ENCODE data around the gene AP4M1. TPM values are rescaled to one million over a fixed set of nuclear protein-coding genes. Genes with fewer than 3 reads are reported as not detected.

AP4M1 gene
- total RNA-seq, 2 donors from 2014 or later = 18.0 to 27.2 TPM

DNA sequence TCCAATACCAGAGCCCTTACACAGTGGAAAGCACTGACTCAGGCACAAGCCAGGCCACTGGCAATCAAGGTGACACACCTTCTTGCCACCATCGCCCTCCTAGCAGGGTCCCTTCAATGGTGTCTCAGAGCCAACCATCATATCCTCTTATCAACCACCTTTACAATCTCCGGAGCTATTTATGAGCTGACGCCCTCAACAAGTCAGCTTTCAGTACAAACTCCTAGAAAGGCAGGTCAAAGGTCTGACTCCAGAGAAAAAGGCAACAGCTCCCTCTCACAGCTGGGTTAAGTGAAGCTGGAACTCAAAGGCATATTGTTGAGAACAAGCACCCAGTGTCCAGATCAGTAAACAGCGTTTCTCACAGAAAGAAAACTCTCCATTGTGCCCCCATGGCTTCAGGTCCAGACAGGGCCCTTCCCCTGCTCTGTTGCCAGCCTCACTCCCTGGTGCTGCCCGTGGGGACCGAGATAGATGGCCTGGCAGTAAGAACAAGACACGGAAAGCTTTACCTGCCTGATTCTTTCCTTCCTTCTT is 22.4 kb upstream of the AP4M1 start:
- Histone ChIP-seq H3K4me1 (replicated peaks) (peaks cover 10% of the 10 kb centered on the region), H3K4me3 (no peak overlapping the region), H3K9me3 (no peaks in the 10 kb centered on the region), H3K27ac (no peak overlapping the region), H3K36me3 (peaks cover 2 to 14% of the 10 kb centered on the region in 2 donors), H3K27me3 (replicated peaks; ENCODE audit: insufficient read depth) (no peaks in the 10 kb centered on the region)
- intact Hi-C loops (cut with DNase I) = no loop called here
- no peak for DNase-seq (ENCODE audit: low spot score)
- WGBS = 58% methylated on average over 7 of the region's 7 CpGs
- TF ChIP-seq POLR2A (IDR thresholded peaks at IDR 0.05) (no peak), POLR2AphosphoS5 (IDR thresholded peaks at IDR 0.05) (no peak)
- TF ChIP-seq, protein P1, sequence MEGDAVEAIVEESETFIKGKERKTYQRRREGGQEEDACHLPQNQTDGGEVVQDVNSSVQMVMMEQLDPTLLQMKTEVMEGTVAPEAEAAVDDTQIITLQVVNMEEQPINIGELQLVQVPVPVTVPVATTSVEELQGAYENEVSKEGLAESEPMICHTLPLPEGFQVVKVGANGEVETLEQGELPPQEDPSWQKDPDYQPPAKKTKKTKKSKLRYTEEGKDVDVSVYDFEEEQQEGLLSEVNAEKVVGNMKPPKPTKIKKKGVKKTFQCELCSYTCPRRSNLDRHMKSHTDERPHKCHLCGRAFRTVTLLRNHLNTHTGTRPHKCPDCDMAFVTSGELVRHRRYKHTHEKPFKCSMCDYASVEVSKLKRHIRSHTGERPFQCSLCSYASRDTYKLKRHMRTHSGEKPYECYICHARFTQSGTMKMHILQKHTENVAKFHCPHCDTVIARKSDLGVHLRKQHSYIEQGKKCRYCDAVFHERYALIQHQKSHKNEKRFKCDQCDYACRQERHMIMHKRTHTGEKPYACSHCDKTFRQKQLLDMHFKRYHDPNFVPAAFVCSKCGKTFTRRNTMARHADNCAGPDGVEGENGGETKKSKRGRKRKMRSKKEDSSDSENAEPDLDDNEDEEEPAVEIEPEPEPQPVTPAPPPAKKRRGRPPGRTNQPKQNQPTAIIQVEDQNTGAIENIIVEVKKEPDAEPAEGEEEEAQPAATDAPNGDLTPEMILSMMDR (IDR thresholded peaks at IDR 0.05) = no peak

DNA sequence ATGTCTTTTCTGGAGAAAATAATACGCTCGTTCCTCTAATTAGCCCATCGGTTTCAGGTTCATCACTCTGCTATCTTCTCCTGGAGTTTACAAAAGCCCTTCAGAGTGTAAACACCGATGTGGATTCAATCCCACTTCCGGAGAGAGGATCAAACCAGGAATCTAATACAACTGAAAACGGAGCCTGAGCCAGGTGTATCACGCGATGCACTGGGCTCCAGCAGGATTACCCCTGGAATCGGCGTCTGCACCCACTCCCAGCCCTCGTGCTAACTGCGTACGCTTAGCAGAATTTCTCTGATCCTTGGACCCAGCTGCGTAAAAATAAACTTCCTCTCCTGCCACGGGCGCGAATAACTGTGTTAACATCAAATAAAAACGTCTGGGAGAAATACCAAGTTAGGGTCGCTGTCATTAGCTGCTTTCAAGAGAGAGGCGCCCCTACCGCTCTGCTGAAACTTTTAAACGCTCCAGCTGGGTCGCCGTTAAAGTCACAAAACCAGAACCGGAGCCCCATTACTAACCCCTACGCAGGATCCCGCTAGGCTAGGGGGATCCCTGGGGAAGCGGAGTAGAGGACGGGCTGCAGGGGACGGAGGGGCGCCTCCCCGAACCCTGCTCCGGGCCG is 20.4 kb upstream of the AP4M1 start:
- no peak for DNase-seq (ENCODE audit: low spot score)
- peak overlapping the region; percentile 76 to 82 for H3K27ac ChIP-seq
- H3K4me1 ChIP-seq (replicated peaks) = peaks cover 10% of the 10 kb centered on the region
- no peaks in the 10 kb centered on the region for H3K9me3 ChIP-seq
- TF ChIP-seq POLR2A (IDR thresholded peaks at IDR 0.05) (no peak), POLR2AphosphoS5 (IDR thresholded peaks at IDR 0.05) (no peak)
- TF ChIP-seq, protein P1 (IDR thresholded peaks at IDR 0.05) = no peak
- intact Hi-C loops (cut with DNase I) = loop anchor here (2.0 kb wide), 2 partner anchors 66 to 86 kb away; partner anchors contain the start of gene ZKSCAN1
- H3K36me3 ChIP-seq = no peaks in the 10 kb centered on the region
- no peaks in the 10 kb centered on the region for H3K27me3 ChIP-seq (replicated peaks; ENCODE audit: insufficient read depth)
- H3K4me3 ChIP-seq = peak overlapping the region; percentile 67 to 93
- WGBS = 2% methylated on average over 25 of the region's 34 CpGs

DNA sequence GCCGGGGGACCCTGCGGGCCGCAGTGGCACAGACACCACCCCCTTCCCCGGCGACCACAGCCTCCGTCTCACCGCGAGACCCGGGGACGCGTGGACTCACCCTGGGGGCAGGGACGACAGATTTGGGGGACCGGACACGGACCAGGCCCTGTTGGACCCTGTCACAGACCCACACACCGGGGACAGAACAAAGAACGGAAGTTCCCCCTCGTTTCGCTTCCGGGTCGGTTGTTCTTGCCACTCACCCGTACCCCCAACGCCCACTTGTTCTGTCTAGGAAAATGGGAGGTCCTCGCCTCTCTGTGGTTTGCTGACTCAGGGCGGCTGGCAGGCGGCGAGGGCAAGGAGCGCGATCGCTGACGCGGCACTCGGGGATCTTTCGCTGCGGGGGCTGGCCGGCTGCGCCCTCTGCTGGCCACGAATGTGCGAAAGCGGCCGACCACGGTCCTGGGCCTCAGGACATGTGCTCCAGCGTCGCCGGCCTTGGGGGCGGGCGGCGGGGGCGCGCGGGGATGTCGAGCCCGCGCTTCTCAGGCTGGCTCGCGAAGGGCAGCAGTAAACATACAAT is 19.8 kb upstream of the AP4M1 start, which contains the start of gene ZNF3:
Gene ZNF3 (minus strand): TSS at position 189 of the 568 bp plus-strand sequence. CDS start 4,366 bp downstream, outside the sequence.
- no peaks in the 10 kb centered on the region for H3K36me3 ChIP-seq
- 1% methylated on average over 52 of the region's 55 CpGs for WGBS
- peak; percentile 32 for TF ChIP-seq POLR2A (IDR thresholded peaks at IDR 0.05)
- TF ChIP-seq, protein P1 (IDR thresholded peaks at IDR 0.05) = peak; percentile 94 to 98 (median 97)
- TF ChIP-seq POLR2AphosphoS5 (IDR thresholded peaks at IDR 0.05) = peak; percentile 98
- H3K9me3 ChIP-seq = no peaks in the 10 kb centered on the region
- peak; percentile 98 for DNase-seq (ENCODE audit: low spot score)
- peak within 1 kb of the TSS; percentile 67 to 93 for H3K4me3 ChIP-seq
- intact Hi-C loops (cut with DNase I) = loop anchor here (2.0 kb wide), 2 partner anchors 67 to 87 kb away; partner anchors contain the start of gene ZKSCAN1
- no peaks in the 10 kb centered on the region for H3K27me3 ChIP-seq (replicated peaks; ENCODE audit: insufficient read depth)
- H3K4me1 ChIP-seq (replicated peaks) = peaks cover 10% of the 10 kb centered on the region
- peak within 1 kb of the TSS; percentile 76 to 82 for H3K27ac ChIP-seq

DNA sequence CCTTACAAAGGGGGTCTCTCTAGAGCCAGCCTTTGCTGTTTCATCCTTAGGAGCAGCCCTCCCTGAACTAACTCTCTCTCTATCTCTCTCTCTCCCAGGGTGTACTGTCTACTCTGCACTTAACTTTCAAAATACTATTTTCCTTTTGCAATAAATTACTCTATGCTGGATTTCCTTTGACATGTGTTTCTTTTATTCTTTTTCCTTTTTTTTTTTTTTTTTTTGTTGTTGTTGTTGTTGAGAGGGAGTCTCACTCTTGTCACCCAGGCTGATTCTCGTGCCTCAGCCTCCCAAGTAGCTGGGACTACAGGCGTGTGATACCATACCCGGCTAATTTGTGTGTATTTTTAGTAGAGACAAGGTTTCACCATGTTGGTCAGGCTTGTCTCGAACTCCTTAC is 18.5 kb upstream of the AP4M1 start:
- peaks cover 10% of the 10 kb centered on the region for H3K4me1 ChIP-seq (replicated peaks)
- peak overlapping the region in 1 of 2 donors; percentile 82 for H3K27ac ChIP-seq
- intact Hi-C loops (cut with DNase I) = no loop called here
- TF ChIP-seq, protein P1 (IDR thresholded peaks at IDR 0.05) = no peak
- TF ChIP-seq POLR2A (IDR thresholded peaks at IDR 0.05) = no peak
- TF ChIP-seq POLR2AphosphoS5 (IDR thresholded peaks at IDR 0.05) = no peak
- H3K36me3 ChIP-seq = no peaks in the 10 kb centered on the region
- no peaks in the 10 kb centered on the region for H3K9me3 ChIP-seq
- WGBS = 60% methylated on average over 4 of the region's 4 CpGs
- no peaks in the 10 kb centered on the region for H3K27me3 ChIP-seq (replicated peaks; ENCODE audit: insufficient read depth)
- H3K4me3 ChIP-seq = no peak overlapping the region
- DNase-seq (ENCODE audit: low spot score) = no peak
